Measurements from ENCODE around the gene ZNF287. TPM values are rescaled to one million over a fixed set of nuclear protein-coding genes. Genes with fewer than 3 reads are reported as not detected.

Gene ZNF287
- 10 to 100 TPM in 1 of 5 donors, 1 to 10 TPM in 4; 3.9 to 11.7 (median 4.5) TPM for total RNA-seq
- polyA plus RNA-seq, result 1 to 10 TPM; 1.8 to 2.6 (median 2.5) TPM
- long read RNA-seq, donor 1, partial matches to known transcripts, result 0 of 2 reads
- long read RNA-seq, donor 1, other reads (novel, unspliced or antisense), result 0 of 2 reads
- long read RNA-seq, donor 2, result 0 reads
- long read RNA-seq, donor 3, result 0 reads
- long read RNA-seq, donor 4, result 0 reads
- long read RNA-seq, donor 5, partial matches to known transcripts, result 0 of 3 reads
- long read RNA-seq, donor 5, other reads (novel, unspliced or antisense), result 0 of 3 reads
- long read RNA-seq, donor 6, partial matches to known transcripts, result 5 of 8 reads
- long read RNA-seq, donor 6, other reads (novel, unspliced or antisense), result 0 of 8 reads
- long read RNA-seq, donor 7, partial matches to known transcripts, result 0 of 3 reads
- long read RNA-seq, donor 7, other reads (novel, unspliced or antisense), result 0 of 3 reads
- long read RNA-seq, donor 8, result 0 reads
- long read RNA-seq, donor 9, partial matches to known transcripts, result 0 of 1 reads
- long read RNA-seq, donor 9, other reads (novel, unspliced or antisense), result 0 of 1 reads
- long read RNA-seq, donor 10, partial matches to known transcripts, result 0 of 1 reads
- long read RNA-seq, donor 10, other reads (novel, unspliced or antisense), result 0 of 1 reads

GRCh38 chr17:16568541-16569357 lies at the start of gene ZNF287:
TSS of gene ZNF287 (minus strand) at chr17:16569204. CDS start at chr17:16567731, 1,473 bp downstream.
- TF ChIP-seq POLR2A (IDR thresholded peaks at IDR 0.05) (no peak), POLR2AphosphoS5 (IDR thresholded peaks at IDR 0.05) (peak in 2 of 3 donors; percentile 13 to 82)
- intact Hi-C loops (cut with DNase I; ENCODE audit: low total_unique reads), result no loop called here

GRCh38 chr17:16617481-16618060 lies 48.6 kb upstream of the ZNF287 start:
- peaks cover 0 to 14% (median 3%) of the 10 kb centered on the region in 4 donors for H3K36me3 ChIP-seq
- intact Hi-C loops (cut with DNase I; ENCODE audit: low total_unique reads), result no loop called here

More at GRCh38 chr17:16568541-16569357, at the start of gene ZNF287:
- H3K4me1 ChIP-seq, result peaks cover 9 to 20% (median 16%) of the 10 kb centered on the region in 4 donors
- H3K27ac ChIP-seq, result peak within 1 kb of the TSS; percentile 48 to 83 (median 68)
- H3K27me3 ChIP-seq, result no peaks in the 10 kb centered on the region
- peak; percentile 96 to 98 for DNase-seq
- WGBS, 5 donors, result 2 to 5% (median 2%) methylated on average over 54 to 77 of the region's 77 CpGs
- H3K4me3 ChIP-seq, result peak within 1 kb of the TSS; percentile 82 to 87 (median 82)
- H3K9me3 ChIP-seq, result no peaks in the 10 kb centered on the region
- peaks cover under 1 to 34% (median 18%) of the 10 kb centered on the region in 4 donors for H3K36me3 ChIP-seq

GRCh38 chr17:16599537-16599936 lies 30.5 kb upstream of the ZNF287 start:
- Histone ChIP-seq H3K36me3 (no peaks in the 10 kb centered on the region), H3K9me3 (peaks cover 0 to 13% (median 7%) of the 10 kb centered on the region in 4 donors), H3K4me1 (no peaks in the 10 kb centered on the region), H3K4me3 (no peak overlapping the region), H3K27me3 (no peaks in the 10 kb centered on the region), H3K27ac (no peak overlapping the region)
- TF ChIP-seq EP300 (IDR thresholded peaks at IDR 0.05), result no peak
- no peak for TF ChIP-seq POLR2A (IDR thresholded peaks at IDR 0.05)
- no peak for TF ChIP-seq CTCF (IDR thresholded peaks at IDR 0.05)
- TF ChIP-seq POLR2AphosphoS5 (IDR thresholded peaks at IDR 0.05), result no peak
- intact Hi-C loops (cut with DNase I; ENCODE audit: low total_unique reads), result no loop called here
- no peak for DNase-seq
- 46 to 69% (median 56%) methylated on average over 5 of the region's 5 CpGs for whole genome bisulfite sequencing, 5 donors

More at GRCh38 chr17:16617481-16618060, 48.6 kb upstream of the ZNF287 start:
- 91 to 95% (median 94%) methylated on average over 53 of the region's 53 CpGs for WGBS, 5 donors
- Histone ChIP-seq H3K27ac (no peak overlapping the region), H3K4me3 (no peak overlapping the region), H3K4me1 (no peaks in the 10 kb centered on the region), H3K27me3 (no peaks in the 10 kb centered on the region), H3K9me3 (peaks cover 17 to 92% (median 62%) of the 10 kb centered on the region in 4 donors)
- no peak for DNase-seq
- no peak for TF ChIP-seq EP300 (IDR thresholded peaks at IDR 0.05)
- TF ChIP-seq POLR2A (IDR thresholded peaks at IDR 0.05), result no peak
- TF ChIP-seq CTCF (IDR thresholded peaks at IDR 0.05), result no peak
- no peak for TF ChIP-seq POLR2AphosphoS5 (IDR thresholded peaks at IDR 0.05)

DNA sequence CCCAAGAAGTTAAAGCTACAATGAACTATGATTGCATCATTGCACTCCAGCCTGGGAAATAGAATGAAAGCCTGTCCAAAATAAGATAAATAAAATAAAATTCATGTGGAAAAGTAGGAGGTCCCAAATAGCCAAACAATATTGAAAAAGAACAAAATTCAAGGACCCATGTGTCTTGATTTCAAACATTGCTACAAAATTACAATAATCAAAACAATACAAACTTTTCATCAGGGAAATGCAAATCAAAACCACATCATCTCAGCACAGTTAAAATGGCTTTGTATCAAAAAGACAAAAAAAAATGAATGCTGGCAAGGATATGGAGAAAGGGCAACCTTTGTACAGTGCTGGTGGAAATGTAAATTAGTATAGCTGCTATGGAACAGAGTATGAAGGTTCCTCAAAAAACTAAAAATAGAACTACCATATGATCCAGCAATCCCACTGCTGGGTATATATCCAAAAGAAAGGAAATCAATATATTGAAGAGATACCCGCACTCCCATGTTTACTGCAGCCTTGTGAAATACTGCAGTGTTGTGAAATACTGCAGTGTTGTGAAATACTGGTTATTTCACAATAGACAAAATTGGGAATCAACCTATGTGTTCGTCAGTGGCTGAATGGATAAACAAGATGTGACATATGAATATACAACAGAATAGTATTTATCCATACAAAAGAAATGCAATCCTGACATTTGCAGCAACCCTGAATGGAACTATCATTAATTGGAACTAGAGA lies 24.5 kb upstream of the ZNF287 start:
- WGBS, 5 donors, result 47 to 68% (median 56%) methylated on average over 2 of the region's 2 CpGs
- intact Hi-C loops (cut with DNase I; ENCODE audit: low total_unique reads), result no loop called here
- Histone ChIP-seq H3K4me1 (peaks cover 0 to 10% (median 8%) of the 10 kb centered on the region in 4 donors), H3K9me3 (no peaks in the 10 kb centered on the region), H3K36me3 (no peaks in the 10 kb centered on the region), H3K27ac (no peak overlapping the region), H3K4me3 (no peak overlapping the region), H3K27me3 (no peaks in the 10 kb centered on the region)
- DNase-seq, result no peak
- TF ChIP-seq POLR2AphosphoS5 (IDR thresholded peaks at IDR 0.05) (no peak), EP300 (IDR thresholded peaks at IDR 0.05) (no peak), CTCF (IDR thresholded peaks at IDR 0.05) (no peak), POLR2A (IDR thresholded peaks at IDR 0.05) (no peak)
